ENCODE data around the gene EFEMP1. TPM values are rescaled to one million over a fixed set of nuclear protein-coding genes. Genes with fewer than 3 reads are reported as not detected.

The EFEMP1 gene
- total and polyA plus RNA-seq, 7 donors: 6.3 to 20.6 (median 11.2) TPM

- Histone ChIP-seq H3K36me3 (ENCODE audit: insufficient read depth in 1 of 2, low read depth in 1 of 2) (no peaks in the 10 kb centered on the region), H3K27ac (no peak overlapping the region), H3K4me3 (no peak overlapping the region), H3K27me3 (ENCODE audit: insufficient read depth in 3 of 3, low read length in 2 of 3) (peaks cover 0 to 9% (median 2%) of the 10 kb centered on the region in 3 donors), H3K4me1 (no peaks in the 10 kb centered on the region), H3K9me3 (no peaks in the 10 kb centered on the region)
- no peak for TF ChIP-seq CTCF (IDR thresholded peaks at IDR 0.05)
- no peak for ATAC-seq
- WGBS, 3 donors: 77 to 84% (median 79%) methylated on average over 3 of the region's 3 CpGs
- intact Hi-C loops (cut with DNase I): no loop called here
- DNase-seq: no peak
These were observed 5.9 kb upstream of the EFEMP1 start for GRCh38 chr2:55929476-55929875.

GRCh38 chr2:55926974-55927373 lies 3.4 kb upstream of the EFEMP1 start:
- H3K27me3 ChIP-seq (ENCODE audit: insufficient read depth in 3 of 3, low read length in 2 of 3): peaks cover 2 to 31% (median 5%) of the 10 kb centered on the region in 3 donors
- no peak for ATAC-seq

GRCh38 chr2:55926246-55926645 lies 2.7 kb upstream of the EFEMP1 start:
- DNase-seq (no peak), ATAC-seq (no peak)
- WGBS, 3 donors: 36 to 40% (median 39%) methylated on average over 1 of the region's 1 CpG
- intact Hi-C loops (cut with DNase I): no loop called here
- H3K27ac ChIP-seq: no peak overlapping the region
- H3K9me3 ChIP-seq: no peaks in the 10 kb centered on the region
- no peaks in the 10 kb centered on the region for H3K4me1 ChIP-seq
- peaks cover 2 to 32% (median 5%) of the 10 kb centered on the region in 3 donors for H3K27me3 ChIP-seq (ENCODE audit: insufficient read depth in 3 of 3, low read length in 2 of 3)
- no peak for TF ChIP-seq CTCF (IDR thresholded peaks at IDR 0.05)
- no peak overlapping the region for H3K4me3 ChIP-seq
- no peaks in the 10 kb centered on the region for H3K36me3 ChIP-seq (ENCODE audit: insufficient read depth in 1 of 2, low read depth in 1 of 2)

More at GRCh38 chr2:55926974-55927373, 3.4 kb upstream of the EFEMP1 start:
- no peak overlapping the region for H3K27ac ChIP-seq
- no peaks in the 10 kb centered on the region for H3K36me3 ChIP-seq (ENCODE audit: insufficient read depth in 1 of 2, low read depth in 1 of 2)
- no peaks in the 10 kb centered on the region for H3K4me1 ChIP-seq
- DNase-seq: no peak
- TF ChIP-seq CTCF (IDR thresholded peaks at IDR 0.05): no peak
- no peak overlapping the region for H3K4me3 ChIP-seq
- intact Hi-C loops (cut with DNase I): no loop called here
- no peaks in the 10 kb centered on the region for H3K9me3 ChIP-seq
- WGBS, 3 donors: 84 to 95% (median 90%) methylated on average over 1 of the region's 1 CpG

- H3K4me3 ChIP-seq: peak overlapping the region; percentile 64
- intact Hi-C loops (cut with DNase I): no loop called here
- 4 to 6% (median 4%) methylated on average over 6 to 8 of the region's 8 CpGs for WGBS, 3 donors
- no peaks in the 10 kb centered on the region for H3K4me1 ChIP-seq
- DNase-seq: no peak
- no peak for ATAC-seq
- H3K9me3 ChIP-seq: no peaks in the 10 kb centered on the region
- no peak overlapping the region for H3K27ac ChIP-seq
- H3K27me3 ChIP-seq (ENCODE audit: insufficient read depth in 3 of 3, low read length in 2 of 3): peaks cover 2 to 32% (median 5%) of the 10 kb centered on the region in 3 donors
- no peaks in the 10 kb centered on the region for H3K36me3 ChIP-seq (ENCODE audit: insufficient read depth in 1 of 2, low read depth in 1 of 2)
- no peak for TF ChIP-seq CTCF (IDR thresholded peaks at IDR 0.05)
These were observed 370 bp upstream of the EFEMP1 start for GRCh38 chr2:55923982-55924321.

GRCh38 chr2:55922291-55922907 lies 1.2 kb downstream of the EFEMP1 start:
- no peak for DNase-seq
- 9 to 14% (median 10%) methylated on average over 19 of the region's 19 CpGs for WGBS, 3 donors
- Histone ChIP-seq H3K27ac (no peak overlapping the region), H3K27me3 (ENCODE audit: insufficient read depth in 3 of 3, low read length in 2 of 3) (peaks cover 2 to 32% (median 5%) of the 10 kb centered on the region in 3 donors), H3K4me3 (peak overlapping the region; percentile 64), H3K36me3 (ENCODE audit: insufficient read depth in 1 of 2, low read depth in 1 of 2) (no peaks in the 10 kb centered on the region), H3K9me3 (no peaks in the 10 kb centered on the region), H3K4me1 (no peaks in the 10 kb centered on the region)
- intact Hi-C loops (cut with DNase I): no loop called here
- no peak for TF ChIP-seq CTCF (IDR thresholded peaks at IDR 0.05)
- ATAC-seq: no peak

All from psoas muscle (tissue), 8 donors.